ENCODE results near the gene LSM10. TPM values are rescaled to one million over a fixed set of nuclear protein-coding genes. Genes with fewer than 3 reads are reported as not detected.

The LSM10 gene
- total and polyA plus RNA-seq, 2 donors (not counting 3 experiments of a cell fraction or from before 2014, with no cell fraction given): 38.2 to 76.9 TPM

GRCh38 chr1:36369061-36369861 lies 28.4 kb downstream of the LSM10 start:
- H3K27me3 ChIP-seq (ENCODE audit: control insufficient read depth in 2 of 2, insufficient read depth in 2 of 2, low read length in 2 of 2): no peaks in the 10 kb centered on the region
- no peaks in the 10 kb centered on the region for H3K9me3 ChIP-seq (replicated peaks; ENCODE audit: control insufficient read depth, insufficient read depth, low read length)
- DNase-seq (ENCODE audit: low read depth, low spot score) (peak; percentile 77), FAIRE-seq (peak; percentile 91)
- no peak overlapping the region for H3K9ac ChIP-seq (replicated peaks; ENCODE audit: extremely low read depth, insufficient read depth, low read length)
- CTCF ChIA-PET: interaction anchor here (0.8 to 5.6 kb wide), 21 partner anchors 9 to 269 kb away, joined by 3 to 152 read pairs (median 5); partner anchors contain the start of genes EVA1B and LSM10
- intact Hi-C loops (cut with micrococcal nuclease): loop anchor here (1.0 kb wide), 7 partner anchors 17 to 270 kb away; partner anchors contain the start of genes EVA1B and TRAPPC3
- H3K4me2 ChIP-seq (ENCODE audit: insufficient read depth, low read length): peak overlapping the region; percentile 31
- no peak overlapping the region for H2AFZ ChIP-seq (ENCODE audit: low read depth, low read length)
- H3K27ac ChIP-seq (ENCODE audit: insufficient read depth, low read depth, low read length): peak overlapping the region; percentile 54
- H3K79me2 ChIP-seq (ENCODE audit: control insufficient read depth, insufficient read depth, low read length): peaks cover 56% of the 10 kb centered on the region
- no peaks in the 10 kb centered on the region for H3K9me1 ChIP-seq (replicated peaks; ENCODE audit: control insufficient read depth, extremely low read depth, insufficient read depth, low read length)
- no peak overlapping the region for H3K4me3 ChIP-seq (replicated peaks in 1 of 3; ENCODE audit: insufficient read depth in 1 of 3, low read depth in 1 of 3, low read length in 3 of 3)
- no peaks in the 10 kb centered on the region for H4K20me1 ChIP-seq (replicated peaks; ENCODE audit: control insufficient read depth, extremely low read depth, insufficient read depth, low read length)
- peaks cover 47% of the 10 kb centered on the region for H3K4me1 ChIP-seq (ENCODE audit: control insufficient read depth, extremely low read depth, insufficient read depth, low read length)
- dilution Hi-C loops (cut with MboI; ENCODE audit: extremely low pct_ligation_motif_present, low sequenced_read_pairs): no loop called here
- POLR2A ChIA-PET: interaction anchor here (1.1 to 1.5 kb wide), 2 partner anchors 17 kb away, joined by 3 to 5 read pairs; no protein-coding TSS in a partner anchor
- no peaks in the 10 kb centered on the region for H3K36me3 ChIP-seq (ENCODE audit: control insufficient read depth in 2 of 2, extremely low read depth in 1 of 2, insufficient read depth in 2 of 2, low read length in 2 of 2)
- BruUV-seq (replicated peaks): no TSS peak
- TF ChIP-seq POLR2AphosphoS5 (IDR thresholded peaks at IDR 0.05; ENCODE audit: insufficient read depth, low read depth, low read length): no peak
- no peak for TF ChIP-seq MYC (IDR thresholded peaks at IDR 0.05; ENCODE audit: low read depth, low read length)
- no peak for TF ChIP-seq FOS (IDR thresholded peaks at IDR 0.05; ENCODE audit: borderline replicate concordance, insufficient read depth, low read length)
- no peak for TF ChIP-seq JUN (IDR thresholded peaks at IDR 0.05; ENCODE audit: borderline replicate concordance, insufficient read depth, insufficient read length, low read depth)
- no peak for TF ChIP-seq POLR2A (IDR thresholded peaks at IDR 0.05; ENCODE audit: low read depth, low read length)
- peak; percentile 89 to 91 for TF ChIP-seq CTCF (IDR thresholded peaks at IDR 0.05; ENCODE audit: extremely low read depth in 1 of 2, insufficient read depth in 1 of 2, low read depth in 1 of 2, low read length in 2 of 2)
- no peak for TF ChIP-seq EZH2 (IDR thresholded peaks at IDR 0.05; ENCODE audit: borderline replicate concordance, low read depth, low read length, severe bottlenecking)

Measured in endothelial cell of umbilical vein (primary cell).